K562 (cell line): ENCODE measurements around the gene UBE2K. TPM values are rescaled to one million over a fixed set of nuclear protein-coding genes. Genes with fewer than 3 reads are reported as not detected.

Experiments
- ARID1B ChIP-seq: fragments of 450-650 bp; IDR thresholded peaks from 2 replicates; pipeline ENCODE4 v1.6.1; 2016; ENCODE audit warnings: antibody characterized with exemption, mild to moderate bottlenecking, inconsistent platforms
- BHLHE40 ChIP-seq: IDR thresholded peaks from 2 replicates; pipeline ENCODE4 v1.6.1; 2011; ENCODE audit warnings: low read length, improper control_type of control experiment
- BRD4 ChIP-seq: fragments of 200-600 bp; sonication (generic); IDR thresholded peaks from 2 replicates; pipeline ENCODE4 v1.6.1; 2017; ENCODE audit warnings: inconsistent platforms
- CXXC5 ChIP-seq: fragments of 250-450 bp; sonication (Bioruptor Pico); IDR thresholded peaks from 2 replicates; pipeline ENCODE4 v1.8.0; 2022; ENCODE audit warnings: inconsistent platforms, mild to moderate bottlenecking, moderate library complexity
- DEAF1 ChIP-seq: fragments of 450-650 bp; formaldehyde crosslinking; IDR thresholded peaks from 2 replicates; pipeline ENCODE4 v1.4.0; 2020; ENCODE audit warnings: mild to moderate bottlenecking, moderate library complexity
- DNMT1 ChIP-seq: fragments of 450-650 bp; IDR thresholded peaks from 2 replicates; pipeline ENCODE4 v1.6.1; 2016; ENCODE audit warnings: antibody characterized with exemption, mild to moderate bottlenecking
- ELF1 ChIP-seq: fragments of 200-800 bp; sonication (Bioruptor generic); IDR thresholded peaks from 2 replicates; pipeline ENCODE4 v1.6.1; 2016; ENCODE audit warnings: missing genetic modification characterization, missing compliant biosample characterization
- ESRRA ChIP-seq: fragments of 450-650 bp; IDR thresholded peaks from 2 replicates; pipeline ENCODE4 v1.6.1; 2014; ENCODE audit warnings: low read depth, mild to moderate bottlenecking, moderate library complexity, borderline replicate concordance
- ETV5 ChIP-seq: sonication (generic); formaldehyde crosslinking; IDR thresholded peaks from 2 replicates; pipeline ENCODE4 v1.4.0; 2020; ENCODE audit warnings: low read depth, mild to moderate bottlenecking, missing genetic modification reagents
- GATAD2B ChIP-seq: fragments of 450-650 bp; IDR thresholded peaks from 2 replicates; pipeline ENCODE4 v1.6.1; 2017; ENCODE audit warnings: mild to moderate bottlenecking, borderline replicate concordance
- HDAC1 ChIP-seq, 2 experiments: fragments of 450-650 bp; IDR thresholded peaks; 2 replicates each; pipeline ENCODE4 v1.6.1; 2016 to 2017; ENCODE audit warnings: inconsistent platforms in 1 of 2, mild to moderate bottlenecking in 1 of 2, moderate library complexity in 1 of 2
- HNRNPLL ChIP-seq: fragments of 200-400 bp; formaldehyde crosslinking; IDR thresholded peaks from 2 replicates; pipeline ENCODE4 v1.6.1; 2017; ENCODE audit warnings: low read length, low read depth, mild to moderate bottlenecking; ENCODE audit not compliant: poor library complexity, severe bottlenecking
- KAT7 ChIP-seq: sonication (generic); formaldehyde crosslinking; IDR thresholded peaks from 2 replicates; pipeline ENCODE4 v1.8.0; 2022; ENCODE audit warnings: missing genetic modification reagents, mild to moderate bottlenecking, borderline replicate concordance
- MXI1 ChIP-seq: IDR thresholded peaks from 2 replicates; pipeline ENCODE4 v1.6.1; 2011; ENCODE audit warnings: low read depth, mild to moderate bottlenecking, improper control_type of control experiment, low read length
- NBN ChIP-seq: fragments of 450-650 bp; IDR thresholded peaks from 2 replicates; pipeline ENCODE4 v1.6.1; 2016; ENCODE audit warnings: low read depth, mild to moderate bottlenecking
- NFIC ChIP-seq: fragments of 450-650 bp; IDR thresholded peaks from 2 replicates; pipeline ENCODE4 v1.6.1; 2017; ENCODE audit warnings: mild to moderate bottlenecking, inconsistent platforms
- PHF20 ChIP-seq: fragments of 450-650 bp; IDR thresholded peaks from 2 replicates; pipeline ENCODE4 v1.6.1; 2018; ENCODE audit not compliant: partially characterized antibody
- POLR2AphosphoS2 ChIP-seq: IDR thresholded peaks from 2 replicates; pipeline ENCODE4 v1.6.1; 2012; ENCODE audit warnings: low read length, improper control_type of control experiment
- POLR2AphosphoS5 ChIP-seq: IDR thresholded peaks from 2 replicates; pipeline ENCODE4 v1.6.1; 2011; ENCODE audit warnings: mild to moderate bottlenecking, low read depth, low read length, moderate library complexity; ENCODE audit not compliant: control insufficient read depth, insufficient read depth
- PURB ChIP-seq: sonication (generic); formaldehyde crosslinking; IDR thresholded peaks from 2 replicates; pipeline ENCODE4 v1.9.0; 2021; ENCODE audit warnings: low read depth, mild to moderate bottlenecking, missing genetic modification reagents
- RBBP5 ChIP-seq: fragments of 200-600 bp; sonication (generic); IDR thresholded peaks from 2 replicates; pipeline ENCODE4 v1.6.1; 2012; ENCODE audit warnings: borderline replicate concordance, mild to moderate bottlenecking, low read length, control low read depth, inconsistent platforms; ENCODE audit not compliant: insufficient read depth, poor library complexity, severe bottlenecking
- SIN3A ChIP-seq, 2 experiments: fragments of 150-350 bp in 1 of 2; IDR thresholded peaks; 2 replicates each; pipeline ENCODE4 v1.6.1; 2011 to 2016; ENCODE audit warnings: borderline replicate concordance in 2 of 2, low read depth in 2 of 2, low read length in 2 of 2, mild to moderate bottlenecking in 2 of 2, moderate library complexity in 2 of 2; ENCODE audit not compliant: control insufficient read depth in 1 of 2
- SMAD4 ChIP-seq: fragments of 250-450 bp; sonication (Bioruptor Pico); conservative IDR thresholded peaks from 2 replicates; pipeline ENCODE4 v1.8.0; 2021; ENCODE audit warnings: inconsistent platforms, mild to moderate bottlenecking, moderate library complexity
- SUPT5H ChIP-seq: fragments of 450-650 bp; IDR thresholded peaks from 2 replicates; pipeline ENCODE4 v1.6.1; 2016
- TAF9B ChIP-seq: fragments of 450-650 bp; IDR thresholded peaks from 2 replicates; pipeline ENCODE4 v1.6.1; 2018; ENCODE audit warnings: mild to moderate bottlenecking; ENCODE audit not compliant: partially characterized antibody
- TBP ChIP-seq: optimal IDR thresholded peaks from 2 replicates; pipeline ENCODE3; 2011; ENCODE audit warnings: low read depth, low read length, improper control_type of control experiment
- ZBTB17 ChIP-seq: fragments of 450-650 bp; formaldehyde crosslinking; IDR thresholded peaks from 2 replicates; pipeline ENCODE4 v1.4.0; 2020; ENCODE audit warnings: mild to moderate bottlenecking
- ZNF311 ChIP-seq: fragments of 250-450 bp; sonication (Bioruptor Pico); IDR thresholded peaks from 2 replicates; pipeline ENCODE4 v1.4.0; 2020; ENCODE audit warnings: mild to moderate bottlenecking, moderate library complexity
- ZNF77 ChIP-seq: fragments of 250-450 bp; sonication (Bioruptor Pico); IDR thresholded peaks from 2 replicates; pipeline ENCODE4 v1.5.0; 2020
- polyA plus RNA-seq, 8 experiments: library from polyadenylated mRNA; depleted of rRNA in 4 of 8; stranded (reverse) in 5 of 8; unstranded in 3 of 8; fragments of >200 nt; fragmentation: Nextera tagmentation in 2 of 8; fragmentation: Illumina TruSeq in 1 of 8; extraction: Ambion mirVana in 2 of 8; extraction: Trizol in 1 of 8; gene quantifications; 2 replicates each; pipeline versions ENCODE4 v1.2.1 to v1.2.3, GENCODE V29; 2011 to 2014; ENCODE audit warnings: inconsistent platforms in 1 of 8, missing spikeins in 1 of 8
- total RNA-seq, 7 experiments: library from RNA; depleted of rRNA in 6 of 7; stranded (reverse); fragments of >200 nt in 6 of 7; fragmentation: Illumina TruSeq in 2 of 7; extraction: Trizol in 2 of 7; gene quantifications; 2 replicates each; pipeline versions ENCODE4 v1.2.1 to v1.2.3, GENCODE V29; 2011 to 2021; ENCODE audit warnings: low replicate concordance in 1 of 7

The UBE2K gene
- total and polyA plus RNA-seq, 9 of the 15 experiments (the other 6 are each of a cell fraction or from before 2014, with no cell fraction given) = 29.8 to 190 (median 62.6) TPM

GRCh38 chr4:39697740-39698423 is at the start of gene UBE2K (continued):
- TF ChIP-seq SUPT5H (peak; percentile 98), NFIC (peak; percentile 53), ETV5 (CRISPR knock-in tag) (peak; percentile 14; the same call in 1 of the 2 replicates), POLR2AphosphoS5 (peak; percentile 77), BRD4 (0 out of 2 replicates have a peak, but pooled peaks have one; percentile 2), PURB (no peak), PHF20 (peak; percentile 19), DNMT1 (no peak), POLR2AphosphoS2 (peak; percentile 65; the same call in 1 of the 2 replicates), ESRRA (peak; percentile 35; the same call in 1 of the 2 replicates), SIN3A (IDR thresholded peaks at IDR 0.05; ENCODE audit: borderline replicate concordance in 2 of 2, control insufficient read depth in 1 of 2, low read depth in 2 of 2, low read length in 2 of 2) (peak in 1 of 2 experiments; percentile 64; a peak in 1 of 4 replicates), SMAD4 (CRISPR knock-in tag) (peak; percentile 96), ARID1B (peak; percentile 28; the same call in 1 of the 2 replicates), MXI1 (peak; percentile 2; the same call in 1 of the 2 replicates), NBN (0 out of 2 replicates have a peak, but pooled peaks have one; percentile 5), DEAF1 (0 out of 2 replicates have a peak, but pooled peaks have one; percentile 22), RBBP5 (peak; percentile 98), TBP (peak; percentile 66), BHLHE40 (peak; percentile 26; the same call in 1 of the 2 replicates), ZNF77 (no peak), ZNF311 (CRISPR knock-in tag) (no peak), ELF1 (tag) (0 out of 2 replicates have a peak, but pooled peaks have one; percentile 37), HDAC1 (IDR thresholded peaks at IDR 0.05) (peak in 1 of 2 experiments; percentile 75; a peak in 2 of 4 replicates), ZBTB17 (CRISPR knock-in tag) (no peak; the same call in 1 of the 2 replicates), HNRNPLL (peak; percentile 42), KAT7 (CRISPR knock-in tag) (peak; percentile 66; the same call in 1 of the 2 replicates), GATAD2B (peak; percentile 63), CXXC5 (peak; percentile 97), TAF9B (peak; percentile 86)
